Activated gamma-delta T cell treated with anti-CD3 and anti-CD28 coated beads, Interleukin-2, amount 50 U/mL, for 16 hours (primary cell): Measurements from ENCODE around the gene KCTD12.

Source experiments
- DNase-seq: peaks from one replicate; pipeline ENCODE4 v3.0.0-alpha.2; 2020; ENCODE audit warnings: low read depth

Gene KCTD12

GRCh38 chr13:76887076-76887563, 915 bp upstream of the KCTD12 start:
- no peak for DNase-seq

- peak; percentile 4 for DNase-seq
Measured at GRCh38 chr13:76886005-76886291, 257 bp downstream of the KCTD12 start.

GRCh38 chr13:76885203-76886004, 801 bp downstream of the KCTD12 start:
- DNase-seq, result peak; percentile 13

- DNase-seq, result no peak
Measured at GRCh38 chr13:76884907-76885202, 1.4 kb downstream of the KCTD12 start.

GRCh38 chr13:76884186-76884906, 1.9 kb downstream of the KCTD12 start:
- DNase-seq, result no peak

- no peak for DNase-seq
Measured at GRCh38 chr13:76883236-76883635, 3.0 kb downstream of the KCTD12 start.

- DNase-seq, result no peak
Measured at GRCh38 chr13:76882431-76882830, 3.8 kb downstream of the KCTD12 start.

- no peak for DNase-seq
Measured at GRCh38 chr13:76879883-76880270, 6.3 kb downstream of the KCTD12 start.

GRCh38 chr13:76879203-76879882, 6.9 kb downstream of the KCTD12 start:
- peak; percentile 25 for DNase-seq

- DNase-seq, result no peak
Measured at GRCh38 chr13:76878043-76878442, 8.2 kb downstream of the KCTD12 start.

- no peak for DNase-seq
Measured at GRCh38 chr13:76875271-76875815, 10.9 kb downstream of the KCTD12 start.

GRCh38 chr13:76874479-76874878, 11.7 kb downstream of the KCTD12 start:
- no peak for DNase-seq

GRCh38 chr13:76873445-76873844, 12.8 kb downstream of the KCTD12 start:
- DNase-seq, result no peak

- DNase-seq, result no peak
Measured at GRCh38 chr13:76872675-76873074, 13.5 kb downstream of the KCTD12 start.

- DNase-seq, result no peak
Measured at GRCh38 chr13:76871432-76871831, 14.8 kb downstream of the KCTD12 start.

GRCh38 chr13:76868371-76868770, 17.8 kb downstream of the KCTD12 start:
- no peak for DNase-seq

GRCh38 chr13:76865996-76866503, 20.2 kb downstream of the KCTD12 start:
- DNase-seq, result no peak

GRCh38 chr13:76865109-76865508, 21.1 kb downstream of the KCTD12 start:
- DNase-seq, result no peak

- DNase-seq, result no peak
Measured at GRCh38 chr13:76864259-76864658, 21.9 kb downstream of the KCTD12 start.

- DNase-seq, result no peak
Measured at GRCh38 chr13:76863022-76863421, 23.2 kb downstream of the KCTD12 start.

GRCh38 chr13:76861859-76862258, 24.3 kb downstream of the KCTD12 start:
- no peak for DNase-seq

GRCh38 chr13:76860706-76861105, 25.5 kb downstream of the KCTD12 start:
- no peak for DNase-seq

GRCh38 chr13:76854894-76855293, 31.3 kb downstream of the KCTD12 start:
- DNase-seq, result no peak
